Retina (tissue), 1 donor: Measurements from ENCODE around the gene STXBP5.

Experiments used
- DNase-seq: peaks from one replicate; pipeline ENCODE4 v3.0.0-alpha.2; 2016

STXBP5 gene

DNA sequence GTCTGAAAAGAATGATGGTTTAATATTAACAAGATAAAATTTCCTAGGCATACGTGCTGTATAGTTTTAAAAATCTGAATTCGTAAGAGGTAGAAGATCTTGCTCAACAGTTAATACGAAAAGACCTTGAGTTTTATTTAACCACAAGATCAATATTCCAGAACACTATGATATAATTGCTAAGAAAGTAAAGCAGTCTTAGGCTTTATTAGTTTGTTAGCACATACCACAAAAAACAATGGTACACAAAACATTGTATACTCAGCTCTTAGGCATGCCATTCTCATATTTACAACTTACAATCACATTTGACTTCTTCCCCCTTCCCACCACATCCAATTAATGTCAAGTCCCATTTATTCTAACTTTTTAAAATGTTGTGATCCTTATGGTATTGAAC is 24.4 kb upstream of the STXBP5 start:
- DNase-seq: no peak

DNA sequence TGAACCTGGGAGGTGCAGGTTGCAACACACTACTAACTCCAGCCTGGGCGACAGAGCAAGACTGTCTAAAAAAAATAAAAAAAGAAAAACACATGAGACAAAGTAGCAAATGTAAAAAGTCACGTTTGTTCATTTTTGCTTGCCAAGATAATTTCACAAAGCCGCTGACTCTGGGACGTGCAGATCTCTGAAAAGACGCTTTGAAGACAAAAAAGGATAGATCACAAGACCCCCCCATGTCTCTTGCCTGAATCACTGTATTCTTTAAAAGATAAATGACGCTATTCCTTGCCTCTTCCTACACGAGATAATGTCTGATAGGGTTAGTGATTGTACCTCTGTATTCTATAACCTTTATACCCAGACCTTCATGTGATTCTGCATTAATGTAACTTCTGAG is 23.3 kb upstream of the STXBP5 start:
- DNase-seq: no peak

DNA sequence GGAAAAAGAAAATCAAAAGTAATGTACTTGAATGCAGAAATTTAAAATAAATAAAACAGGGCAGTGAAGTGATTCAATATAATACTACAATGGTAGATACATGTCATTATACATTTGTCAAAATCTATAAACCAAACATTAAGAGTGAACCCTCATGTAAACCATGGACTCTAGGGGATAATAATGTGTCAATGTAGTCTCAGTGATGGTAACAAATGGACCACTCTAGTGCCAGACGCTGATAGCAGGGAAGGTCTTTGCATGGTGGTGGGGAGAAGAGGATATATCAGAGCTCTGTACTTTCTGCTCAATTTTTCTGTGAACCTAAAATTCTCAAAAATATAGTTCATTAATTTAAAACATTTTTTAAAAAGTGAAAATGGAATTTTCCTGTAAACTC is 19.8 kb upstream of the STXBP5 start:
- no peak for DNase-seq

DNA sequence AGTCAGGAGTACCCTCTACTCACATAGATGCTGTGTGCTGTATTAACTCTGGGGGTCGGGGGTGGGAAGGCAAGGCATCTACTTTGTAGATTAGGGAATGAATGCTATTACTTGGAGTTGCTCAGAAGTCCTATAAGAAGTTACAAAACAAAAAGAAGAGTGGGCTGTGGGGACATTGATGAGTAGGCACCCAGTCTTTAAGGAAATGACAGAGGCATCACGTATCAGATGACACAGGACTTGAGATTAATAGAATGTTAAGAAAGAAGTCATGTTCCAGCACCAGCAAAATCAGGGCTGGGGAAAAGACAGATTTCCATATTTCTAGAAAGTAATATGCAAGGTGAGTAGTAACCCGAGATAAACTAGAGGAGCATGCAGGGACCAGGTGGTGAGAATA is 19.0 kb upstream of the STXBP5 start:
- DNase-seq: no peak

DNA sequence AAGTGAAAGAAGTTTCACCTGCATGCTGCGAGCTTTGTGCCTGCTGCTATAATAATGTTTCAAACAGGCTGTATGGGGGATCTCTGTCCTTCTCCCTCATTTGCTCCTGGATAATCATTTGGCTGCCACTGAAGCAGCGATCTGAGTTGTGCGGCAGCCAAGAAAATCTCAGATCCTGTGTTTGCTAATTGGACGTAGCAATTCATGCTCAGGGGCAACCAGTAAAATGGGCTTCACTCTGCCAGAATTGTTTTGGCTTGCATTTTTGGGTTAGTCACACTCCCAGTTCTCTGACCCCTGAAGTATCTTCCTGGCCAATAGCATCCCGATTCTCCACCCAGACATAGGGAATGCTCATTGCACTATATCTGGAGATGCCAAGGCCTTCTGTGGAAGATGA is 13.7 kb upstream of the STXBP5 start:
- no peak for DNase-seq

DNA sequence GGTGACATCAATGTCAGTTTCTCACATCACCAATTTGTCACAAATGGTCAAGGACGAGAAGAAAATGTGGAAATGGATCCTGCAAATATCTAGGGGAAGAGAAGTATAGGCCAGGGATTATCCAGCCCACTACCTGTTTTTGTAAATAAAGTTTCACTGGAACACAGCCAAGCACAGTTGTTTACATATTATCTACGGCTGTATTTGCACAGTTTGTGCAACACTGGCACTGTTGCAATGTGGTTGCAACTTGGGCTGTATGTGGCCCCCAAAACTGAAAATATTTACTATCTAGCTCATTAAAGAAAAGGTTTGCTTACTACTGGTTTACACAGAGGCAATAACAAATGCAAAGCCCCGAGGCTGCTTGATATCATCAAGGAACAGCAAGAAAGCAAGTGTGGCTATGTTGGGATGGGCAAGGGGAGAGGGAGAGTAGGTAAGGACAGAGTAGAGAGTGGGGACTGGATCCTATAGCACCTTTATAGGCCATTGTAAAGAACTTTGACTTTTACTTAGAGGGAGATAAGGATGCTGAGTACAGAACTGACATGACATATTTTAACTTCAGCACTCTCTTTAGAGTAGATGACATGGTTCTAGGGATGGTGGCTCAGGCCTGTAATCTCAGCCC is 11.8 kb upstream of the STXBP5 start:
- DNase-seq: no peak

DNA sequence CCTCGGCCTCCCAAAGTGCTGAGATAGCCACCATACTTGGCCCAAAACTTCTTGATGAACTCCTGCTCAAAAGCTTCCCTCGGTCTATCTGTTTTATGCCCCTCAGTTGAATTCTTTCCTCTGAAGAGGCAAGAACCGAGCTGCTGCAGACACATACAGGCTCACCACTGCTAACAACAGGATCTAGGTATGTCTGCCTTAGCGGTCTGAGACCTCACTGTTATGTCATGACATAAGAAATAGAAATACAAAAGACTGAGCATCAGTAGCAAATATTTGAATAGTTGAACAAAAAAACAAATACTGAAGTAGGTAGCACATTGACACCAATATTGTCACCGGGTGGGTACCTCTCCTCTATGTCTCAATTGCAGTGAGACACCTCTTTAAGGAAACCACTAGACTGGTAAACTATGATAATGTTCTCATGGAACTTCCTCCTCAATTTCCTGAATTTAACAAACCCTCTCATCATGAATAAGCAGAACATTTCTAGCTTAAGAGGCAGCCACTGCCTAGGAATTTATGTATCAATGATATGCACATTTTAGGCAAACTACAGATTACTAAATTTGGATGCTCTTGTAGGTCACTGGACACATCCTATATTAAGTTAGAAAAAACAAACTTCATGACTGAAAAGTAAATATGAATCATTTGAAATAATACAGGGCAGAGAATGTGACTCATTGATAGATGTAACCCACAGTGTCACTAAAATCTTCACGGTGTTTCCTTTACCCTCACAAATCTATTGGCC is 9.4 kb upstream of the STXBP5 start:
- no peak for DNase-seq

DNA sequence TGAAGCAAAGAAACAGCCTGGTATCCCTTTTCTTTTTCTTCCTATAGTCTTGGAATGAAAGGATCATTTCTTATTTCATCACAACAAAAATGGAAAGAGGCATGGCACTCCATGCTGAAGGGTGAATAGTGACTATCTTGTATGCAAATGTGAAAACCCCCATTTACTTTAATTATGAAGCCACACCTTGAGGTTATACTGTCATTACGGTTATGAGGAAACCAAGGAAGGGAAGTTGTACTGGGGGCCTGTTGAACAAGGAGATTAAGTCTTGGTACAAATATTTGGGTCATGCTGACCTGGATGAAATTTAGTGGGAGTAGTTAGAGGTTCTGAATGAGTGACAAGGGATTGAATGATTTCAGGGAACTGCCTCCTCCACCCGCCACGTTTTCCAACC is 8.7 kb upstream of the STXBP5 start:
- no peak for DNase-seq

DNA sequence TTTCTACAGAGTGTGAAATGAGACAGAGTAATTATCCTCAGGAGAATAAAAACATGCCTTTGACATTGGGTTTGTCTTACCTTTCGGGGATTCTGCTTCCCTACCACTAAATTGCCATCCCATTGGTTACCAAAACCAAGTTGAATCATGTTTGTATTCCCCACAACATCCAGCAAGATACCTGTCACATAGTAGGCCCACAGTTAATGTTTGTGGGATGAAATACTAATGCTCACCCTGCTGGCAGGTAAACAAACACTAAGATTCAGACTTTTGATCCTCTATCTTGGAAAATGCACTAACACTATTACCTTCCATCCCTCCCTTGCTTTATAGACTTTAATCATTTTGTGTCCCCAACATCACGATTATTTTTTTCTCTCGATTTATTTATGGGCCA is 8.2 kb upstream of the STXBP5 start:
- no peak for DNase-seq

DNA sequence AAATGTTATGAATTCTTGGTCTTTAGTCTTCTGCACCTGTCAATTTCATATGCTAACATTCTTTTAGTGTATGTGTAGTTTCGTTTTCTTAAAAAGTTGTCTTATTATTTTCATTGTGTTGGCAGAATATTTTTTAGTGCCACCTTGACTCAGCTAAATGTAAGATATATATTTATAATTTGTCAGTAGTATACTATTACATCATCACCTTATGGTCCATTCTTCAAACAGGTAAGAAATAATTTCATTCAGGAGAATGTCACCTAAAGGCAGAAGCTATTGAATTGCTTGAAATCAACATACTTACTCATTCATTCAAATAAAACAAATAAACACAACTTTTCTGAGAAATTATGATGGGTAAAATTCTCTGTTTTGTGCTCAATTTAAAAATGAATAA is 3.5 kb upstream of the STXBP5 start:
- no peak for DNase-seq

DNA sequence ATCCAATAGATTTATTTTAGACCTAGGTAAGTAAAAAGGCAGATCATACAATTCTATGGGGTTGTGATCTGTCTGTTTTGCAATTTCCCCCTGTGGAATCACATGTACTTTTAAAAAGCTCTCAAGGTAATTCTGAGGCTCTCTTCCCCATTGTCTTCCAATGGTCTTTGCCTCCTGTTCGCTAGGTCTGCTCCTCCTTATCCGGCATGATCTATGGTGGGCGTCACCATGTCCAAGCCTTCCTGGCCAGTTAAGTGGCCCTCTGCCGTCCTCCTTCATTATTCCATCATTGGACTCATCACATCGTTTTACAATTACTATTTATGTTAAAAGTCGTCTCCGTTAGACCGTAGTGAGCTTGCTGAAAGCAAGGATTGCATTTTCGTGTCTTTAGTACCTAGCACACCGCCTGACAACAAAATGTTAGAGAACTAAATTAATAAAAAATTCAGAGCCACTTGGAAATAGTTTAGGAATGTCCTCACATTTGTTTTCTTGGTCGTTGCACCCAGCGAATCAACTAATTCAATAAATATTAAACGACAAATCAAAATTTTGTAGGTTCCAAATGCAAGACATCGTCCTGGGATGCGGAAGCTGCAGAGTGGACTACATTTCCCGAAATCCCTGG is 2.2 kb upstream of the STXBP5 start:
- DNase-seq: no peak

DNA sequence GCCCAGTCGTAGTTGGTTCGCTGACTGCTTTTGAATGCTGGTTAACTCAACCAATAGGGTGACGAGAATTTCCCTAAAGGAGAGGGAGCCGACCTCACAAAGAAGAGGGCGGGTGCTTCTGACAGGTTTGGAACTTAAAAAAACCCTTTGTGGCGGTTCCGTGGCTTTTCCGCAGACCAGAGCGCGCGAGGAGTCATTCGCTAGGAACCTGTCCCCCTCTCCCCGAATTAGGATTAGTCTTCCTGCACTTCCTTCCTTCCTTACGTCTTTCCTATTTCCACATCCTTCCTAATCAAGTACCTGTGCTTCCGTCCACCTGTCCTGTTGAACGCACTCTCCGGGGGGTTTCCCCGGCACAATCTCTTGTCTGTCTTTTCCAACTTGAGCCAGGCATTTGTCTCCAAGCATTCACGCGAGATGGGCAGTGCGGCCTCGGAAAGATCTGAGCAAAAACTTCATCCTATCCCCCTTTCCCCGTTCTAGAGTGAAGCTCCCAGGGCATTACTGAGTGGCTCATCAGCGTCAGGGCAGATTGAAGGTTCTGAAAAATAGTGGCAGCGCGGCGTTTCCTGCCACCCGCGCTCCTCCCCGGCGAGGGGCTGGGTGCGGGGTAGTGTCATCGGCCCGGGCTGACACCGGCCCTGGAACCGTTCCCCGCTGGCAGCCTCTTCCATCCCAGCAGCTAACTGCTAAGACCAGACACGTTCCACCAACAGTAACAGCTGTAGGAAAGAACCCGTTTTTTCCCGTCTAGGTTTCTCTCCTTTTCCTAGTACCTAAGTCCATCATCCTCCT is 1.5 kb upstream of the STXBP5 start:
- DNase-seq: peak; percentile 91

DNA sequence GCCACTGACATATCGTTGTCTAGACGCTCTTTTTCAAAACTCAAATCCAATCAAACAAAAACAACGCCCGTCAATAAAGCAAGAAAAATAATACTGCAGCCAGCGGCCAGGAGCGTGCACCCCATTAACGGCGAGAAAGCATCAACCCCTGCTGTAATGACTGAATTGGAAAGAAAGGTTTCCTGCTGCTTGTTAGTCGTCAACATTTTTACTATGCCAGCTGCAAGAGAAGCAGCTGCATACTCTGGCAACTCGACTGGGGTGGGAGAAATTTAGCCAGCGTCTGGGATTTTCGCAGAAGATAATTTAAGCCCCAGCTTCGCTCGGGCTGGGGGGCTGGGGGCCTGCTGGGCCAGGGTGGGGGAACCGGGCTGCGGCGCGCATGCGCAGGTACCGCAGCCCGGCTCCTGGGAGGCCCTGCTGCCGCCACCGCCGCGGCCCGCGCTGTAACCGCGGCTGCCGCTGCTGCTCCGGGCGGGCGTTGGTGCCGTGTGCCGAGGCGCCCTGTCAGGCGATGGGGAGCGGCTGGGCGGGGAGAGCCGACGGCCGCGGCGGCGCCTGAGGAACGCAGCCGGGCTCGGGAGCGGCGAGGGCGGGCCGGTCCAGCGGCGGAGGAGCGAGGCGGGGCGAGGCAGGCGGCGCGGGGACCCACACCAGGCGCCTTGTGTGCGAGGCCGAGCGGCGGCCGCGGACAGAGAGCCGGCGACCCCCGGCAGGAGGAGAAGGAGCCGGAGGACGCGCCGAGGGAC is 732 bp upstream of the STXBP5 start:
- peak; percentile 90 for DNase-seq

DNA sequence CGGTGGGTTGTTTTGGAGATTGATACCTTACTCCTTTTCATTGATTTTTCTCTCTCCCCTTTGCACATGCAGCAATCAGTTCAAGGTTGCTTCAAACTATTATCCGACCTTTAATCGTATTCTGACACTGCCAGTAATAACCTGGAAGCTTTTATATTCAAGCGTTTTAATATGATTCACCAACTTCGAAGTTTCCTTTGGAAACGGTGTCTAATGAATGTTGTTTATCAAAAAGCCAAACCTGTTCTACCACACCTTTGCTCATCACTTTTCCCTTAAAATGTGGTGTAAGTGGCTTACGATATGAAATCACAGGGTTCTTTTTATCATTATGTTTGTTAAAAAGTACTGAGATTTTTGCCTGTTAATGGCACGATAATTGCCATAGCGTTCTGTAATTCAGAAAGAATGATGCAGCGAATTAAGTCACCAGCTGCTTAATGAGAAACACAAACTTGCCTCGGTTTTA is 660 bp downstream of the STXBP5 start:
- DNase-seq: no peak

DNA sequence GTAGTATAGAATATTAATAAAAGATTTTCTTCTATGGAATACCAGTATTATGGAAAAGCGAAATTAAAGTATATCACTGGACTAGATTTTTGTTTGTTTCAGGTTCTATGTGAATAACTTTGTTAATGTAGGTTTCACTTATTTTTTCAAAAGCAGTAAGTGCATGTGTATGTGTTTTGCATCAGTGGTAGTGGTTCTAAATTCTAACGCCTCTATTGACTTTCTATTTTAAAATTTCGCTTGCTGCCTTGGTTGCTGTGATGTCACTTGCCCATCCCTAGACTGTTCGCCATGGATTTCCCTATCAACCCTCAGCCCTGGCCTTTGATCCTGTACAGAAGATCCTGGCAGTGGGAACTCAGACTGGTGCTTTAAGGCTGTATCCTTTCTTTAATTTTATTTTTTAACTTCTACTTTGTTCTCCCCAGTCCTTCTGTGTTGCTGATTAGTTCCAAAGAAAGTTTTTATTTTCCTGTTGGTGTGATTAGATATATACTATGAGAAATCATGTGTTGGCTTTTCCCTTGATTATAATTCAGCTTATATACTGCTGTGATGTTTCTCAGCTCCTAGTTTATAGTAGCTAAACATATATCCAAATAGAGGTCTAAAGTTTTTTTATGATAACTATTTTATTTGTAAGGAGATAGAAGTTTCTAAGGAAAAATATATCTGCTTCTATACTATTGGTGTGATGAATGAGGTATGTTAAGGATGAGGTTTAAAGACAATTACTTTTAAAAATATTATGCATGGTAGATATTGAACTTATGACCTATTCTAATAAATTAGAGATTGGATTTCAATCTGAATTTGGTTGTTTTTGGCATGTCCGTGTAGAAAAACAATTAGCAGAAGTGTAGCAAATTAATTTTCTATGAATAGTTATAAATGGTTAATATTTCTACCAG is 1.7 kb downstream of the STXBP5 start:
- peak; percentile 27 for DNase-seq

DNA sequence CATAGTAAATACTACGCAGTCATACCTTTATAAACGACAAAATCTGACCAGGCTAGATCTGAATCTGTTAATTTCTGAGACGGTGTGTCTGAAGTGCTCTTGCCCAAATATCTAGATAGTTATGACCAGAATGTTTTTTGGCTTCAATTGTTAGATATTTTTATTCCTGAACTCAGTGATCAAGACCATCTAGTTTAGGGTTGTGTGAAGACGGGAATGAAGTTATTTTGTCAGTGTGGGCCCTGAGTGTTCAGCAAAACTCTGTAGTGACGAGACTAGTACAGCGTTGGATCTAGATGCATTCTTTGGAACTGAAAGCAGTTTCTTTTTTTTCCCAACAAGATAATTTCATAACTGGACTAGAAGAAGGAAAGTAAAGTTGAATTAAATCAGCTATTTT is 3.1 kb downstream of the STXBP5 start:
- no peak for DNase-seq

DNA sequence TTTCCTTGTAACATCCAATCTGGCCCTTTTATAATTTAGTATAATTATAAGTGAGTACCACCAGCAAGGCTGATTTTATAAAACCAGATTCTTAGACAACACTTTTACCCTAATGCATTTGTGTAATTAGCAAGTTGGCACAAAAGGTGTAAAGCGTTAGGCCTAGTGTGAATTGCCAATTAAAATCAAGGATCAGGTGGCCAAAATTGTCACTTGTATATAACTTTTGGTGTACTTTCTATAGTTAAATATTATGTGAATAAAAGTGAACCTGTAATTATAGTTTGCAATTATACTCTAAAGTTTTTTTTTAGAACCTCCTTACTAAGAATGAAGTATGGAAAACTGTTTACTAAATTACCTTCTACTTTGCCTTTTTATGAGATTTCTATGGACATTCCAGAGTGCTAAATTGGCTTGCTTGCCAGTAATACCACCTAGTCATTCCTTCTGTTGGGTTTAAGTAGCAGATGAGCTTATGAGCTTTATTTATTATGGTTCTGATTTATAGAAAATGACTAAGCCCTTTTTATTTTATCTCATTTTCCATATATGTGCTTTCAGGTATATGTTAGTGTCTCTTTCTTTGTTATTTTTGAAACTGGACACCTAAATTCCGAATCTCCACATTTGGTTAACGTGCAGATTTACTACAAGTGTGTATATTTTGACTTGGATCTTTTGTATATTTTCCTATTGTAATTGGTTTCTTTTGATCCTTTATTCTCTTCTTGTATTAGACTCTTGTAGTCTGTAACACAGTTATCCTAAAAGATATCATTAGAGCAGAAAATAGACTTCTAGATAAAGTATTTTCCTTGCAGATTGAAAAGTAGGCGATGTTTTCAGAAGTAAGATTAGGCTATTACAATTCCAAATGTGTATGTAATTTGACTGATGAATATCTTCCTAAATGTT is 3.9 kb downstream of the STXBP5 start:
- DNase-seq: no peak

DNA sequence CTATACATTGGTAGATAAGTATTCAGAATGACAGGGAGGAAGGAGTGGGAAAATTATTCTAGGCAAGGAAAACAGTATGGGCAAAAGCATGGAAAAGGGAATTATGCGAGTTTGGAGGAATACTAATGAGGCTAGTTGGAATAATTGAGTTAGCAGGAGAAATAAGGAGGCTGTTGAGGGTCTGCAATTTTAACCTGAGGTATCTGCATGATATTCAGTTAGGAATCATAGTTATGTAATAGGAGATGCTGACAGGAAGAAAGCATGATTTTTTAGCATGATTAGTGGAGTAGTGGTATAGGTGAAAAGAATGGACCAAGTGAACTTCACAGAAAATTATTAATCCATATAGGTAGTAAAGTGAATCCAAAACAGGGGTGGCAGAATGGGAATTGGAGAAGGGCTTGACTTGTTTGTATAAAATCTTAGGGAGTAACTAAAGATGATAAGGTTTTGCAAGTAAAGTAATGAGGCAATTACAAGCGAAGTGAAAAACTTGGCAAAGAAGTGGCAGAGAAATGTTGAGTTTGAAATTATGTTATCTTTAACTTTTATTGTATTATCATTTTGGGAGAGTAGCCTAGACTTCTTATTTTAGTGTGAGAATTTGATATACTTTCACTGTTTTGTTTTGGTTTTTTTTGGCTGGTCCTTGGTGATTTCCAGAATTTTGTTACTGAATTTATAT is 5.7 kb downstream of the STXBP5 start:
- DNase-seq: no peak

DNA sequence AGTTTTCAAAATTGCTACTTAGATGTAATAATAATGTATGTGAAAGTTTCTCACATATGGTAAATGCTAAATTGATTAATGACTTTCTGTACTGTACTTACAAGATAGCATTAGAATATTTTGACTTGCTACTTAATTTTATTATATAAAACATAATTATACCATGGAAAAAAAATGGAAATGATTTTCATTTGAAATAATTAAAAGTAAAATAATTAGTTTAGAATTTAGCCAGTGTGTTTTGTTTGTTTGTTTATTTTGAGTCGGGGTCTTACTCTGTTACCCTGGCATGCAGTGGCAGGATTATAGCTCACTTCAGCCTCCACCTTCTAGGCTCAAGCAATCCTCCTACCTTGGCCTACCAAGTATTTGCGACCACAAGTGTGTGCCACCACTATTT is 7.1 kb downstream of the STXBP5 start:
- no peak for DNase-seq

DNA sequence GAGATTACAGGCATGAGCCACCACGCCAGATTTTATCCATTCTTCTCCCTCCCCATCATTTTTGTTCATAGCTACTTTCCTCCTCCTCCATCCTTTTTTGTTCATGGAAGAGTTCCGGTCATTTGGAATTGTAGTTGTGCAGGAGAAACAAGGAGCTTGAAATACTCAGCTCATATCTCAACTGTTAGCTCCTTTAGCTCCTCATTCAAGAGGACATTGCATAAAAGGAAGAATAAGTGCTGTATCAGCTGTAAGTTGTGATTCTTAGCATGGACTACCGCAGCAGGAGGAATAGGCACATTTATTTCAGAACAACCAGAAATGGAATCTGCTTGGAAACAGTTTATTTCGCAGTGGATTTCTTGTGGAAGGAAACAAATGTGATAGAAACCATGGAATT is 7.6 kb downstream of the STXBP5 start:
- no peak for DNase-seq
